Pancreas (tissue), 10 donors: ENCODE data around the gene ZCCHC10. TPM values are rescaled to one million over a fixed set of nuclear protein-coding genes. Genes with fewer than 3 reads are reported as not detected.
"Not testable (repeated sequence)": the region's sequence is repeated elsewhere in the genome, so short reads cannot be mapped to it uniquely, and the experiment has no call there.

Source experiments
- ATAC-seq, 4 donors: fragments of 200-7000 bp; cut with Tn5 transposase; one replicate each; pipeline versions ENCODE4 v1.8.0 to v1.9.1; 2020; ENCODE audit warnings: mild to moderate bottlenecking in 4 of 4, moderate library complexity in 4 of 4
- DNase-seq, 6 donors: peaks; one replicate each; pipeline ENCODE4 v3.0.0-alpha.2; 2020
- FAIRE-seq: peaks from 2 replicates; lab custom pipeline; 2012; peaks lifted over from hg19 to GRCh38; lab: Jason Lieb, UNC
- H3K27ac ChIP-seq, 4 donors: fragments of 200-600 bp; sonication (generic); 1 replicate in 3 of 4; 2 replicates in 1 of 4; pipeline versions ENCODE4 v1.5.0 to v1.8.0; 2020
- H3K27me3 ChIP-seq, 4 donors: fragments of 200-600 bp; one replicate each; pipeline ENCODE4 v1.8.0; 2021
- H3K36me3 ChIP-seq, 3 donors: fragments of 200-600 bp; sonication (generic) in 1 of 3; one replicate each; pipeline versions ENCODE4 v1.5.0 to v1.8.0; 2020 to 2021
- H3K4me1 ChIP-seq, 3 donors: fragments of 200-600 bp; one replicate each; pipeline ENCODE4 v1.8.0; 2021
- H3K4me3 ChIP-seq, 4 donors: fragments of 200-600 bp; sonication (generic) in 2 of 4; one replicate each; pipeline versions ENCODE4 v1.5.0 to v1.8.0; 2020 to 2021
- H3K9me3 ChIP-seq, 4 donors: fragments of 200-600 bp; one replicate each; pipeline ENCODE4 v1.8.0; 2021
- WGBS, 2 donors: extraction: QIAGEN DNeasy Blood & Tissue Kit; methylation state at CpG; one replicate each; pipeline ENCODE4 v1.1.7; 2013; 5-methylcytosine and 5-hydroxymethylcytosine counted together
- intact Hi-C, 3 donors: fragments of 100-400 bp; cut with DNase I; formaldehyde crosslinking; loops; one replicate each; pipeline versions ENCODE4 v1.11.1 to v1.14.2; 2022
- polyA plus RNA-seq, 2 donors: library from polyadenylated mRNA; stranded (reverse); fragments of 200-250 nt; gene quantifications; one replicate each; pipeline ENCODE4 v1.2.3, GENCODE V29; 2013
- total RNA-seq, 6 donors: library from RNA; stranded (reverse); fragmentation: NEBNext Ultra II Directional in 4 of 6; extraction: Animal tissue kit (Norgen Biotek cat#: 25700) in 4 of 6; gene quantifications; one replicate each; pipeline versions ENCODE4 v1.2.1 to v1.2.4, GENCODE V29; 2021 to 2023
- TF ChIP-seq, protein P1 (sequence below), 4 donors: fragments of 200-600 bp; sonication (generic) in 3 of 4; IDR thresholded peaks; one replicate each; pipeline versions ENCODE4 v1.5.0 to v1.8.0; 2021; ENCODE audit warnings: antibody characterized with exemption in 4 of 4
- donor health status: healthy with polysubstance abuse.
- donor health status: DM: no; HTN: no; CAD: no; lungs with moderate emphysema.
- donor health status: DM: no; HTN: no; CAD: no.
- donor health status: control.
- donor health status: control.
- donor health status: Bipolar disorder and iron deficiency.
- donor health status: DM: yes; HTN: yes; CAD: no.
- donor health status: DM: no; HTN: no; CAD: no.
- donor health status: DM: no; HTN: no; CAD: no.
- donor health status: DM: yes; HTN: yes; CAD: no.

ZCCHC10 gene
- total and polyA plus RNA-seq, 8 donors = 4.8 to 13.3 (median 9.1) TPM

DNA sequence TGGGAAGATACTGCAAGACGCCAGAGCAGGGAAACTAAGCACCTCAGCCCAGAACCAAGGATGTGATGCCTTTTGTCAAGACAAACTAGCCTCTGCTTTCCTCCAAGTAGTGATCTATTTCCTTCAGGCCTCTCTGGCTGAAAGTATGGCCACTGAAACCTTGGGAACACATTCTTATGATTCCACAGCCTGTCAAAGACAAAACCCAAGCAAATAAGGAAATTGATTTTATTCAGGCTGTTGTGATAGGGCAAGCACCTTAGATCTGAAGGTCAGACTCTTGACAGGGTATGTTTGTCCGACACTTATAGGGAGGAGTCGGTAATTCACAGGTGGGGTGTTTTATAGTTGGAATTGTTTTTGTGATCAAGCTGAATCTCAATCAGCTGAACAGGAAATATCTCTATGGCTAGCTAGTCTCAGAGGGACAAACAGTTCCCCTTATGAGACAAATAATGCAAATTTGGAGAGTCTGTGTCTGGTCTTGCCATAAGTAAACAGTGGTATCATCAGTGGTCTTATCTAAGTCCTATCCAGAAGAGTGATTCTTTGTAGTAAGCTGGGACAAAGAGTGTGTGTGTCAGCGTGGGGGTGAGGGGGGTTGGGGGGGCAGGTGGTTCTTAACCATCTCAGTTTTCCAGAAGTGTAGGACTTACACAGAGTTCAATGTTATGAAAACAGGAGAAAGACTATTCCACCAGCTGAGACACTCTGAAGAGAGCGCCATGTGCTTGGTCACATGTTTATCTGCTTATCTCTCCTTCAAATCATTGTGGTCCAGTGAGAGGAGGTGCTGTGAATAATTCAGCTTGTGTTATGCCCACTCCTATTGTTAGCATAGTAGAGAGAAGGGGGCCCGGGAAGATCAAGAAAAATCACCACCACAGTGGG, 6.7 kb upstream of the ZCCHC10 start:
- TF ChIP-seq, protein P1, sequence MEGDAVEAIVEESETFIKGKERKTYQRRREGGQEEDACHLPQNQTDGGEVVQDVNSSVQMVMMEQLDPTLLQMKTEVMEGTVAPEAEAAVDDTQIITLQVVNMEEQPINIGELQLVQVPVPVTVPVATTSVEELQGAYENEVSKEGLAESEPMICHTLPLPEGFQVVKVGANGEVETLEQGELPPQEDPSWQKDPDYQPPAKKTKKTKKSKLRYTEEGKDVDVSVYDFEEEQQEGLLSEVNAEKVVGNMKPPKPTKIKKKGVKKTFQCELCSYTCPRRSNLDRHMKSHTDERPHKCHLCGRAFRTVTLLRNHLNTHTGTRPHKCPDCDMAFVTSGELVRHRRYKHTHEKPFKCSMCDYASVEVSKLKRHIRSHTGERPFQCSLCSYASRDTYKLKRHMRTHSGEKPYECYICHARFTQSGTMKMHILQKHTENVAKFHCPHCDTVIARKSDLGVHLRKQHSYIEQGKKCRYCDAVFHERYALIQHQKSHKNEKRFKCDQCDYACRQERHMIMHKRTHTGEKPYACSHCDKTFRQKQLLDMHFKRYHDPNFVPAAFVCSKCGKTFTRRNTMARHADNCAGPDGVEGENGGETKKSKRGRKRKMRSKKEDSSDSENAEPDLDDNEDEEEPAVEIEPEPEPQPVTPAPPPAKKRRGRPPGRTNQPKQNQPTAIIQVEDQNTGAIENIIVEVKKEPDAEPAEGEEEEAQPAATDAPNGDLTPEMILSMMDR (IDR thresholded peaks at IDR 0.05) = no peak
- ATAC-seq (peak; percentile 66 to 78 (median 72)), FAIRE-seq (no peak), DNase-seq (no peak)
- intact Hi-C loops = no loop called here
- 35 to 37% methylated on average over 6 of the region's 6 CpGs for WGBS, 2 donors
- peak overlapping the region in 2 of 4 donors; percentile 34 to 67 for H3K27ac ChIP-seq
- H3K36me3 ChIP-seq = no peaks in the 10 kb centered on the region
- peaks cover 5 to 11% (median 7%) of the 10 kb centered on the region in 3 donors for H3K4me1 ChIP-seq
- no peaks in the 10 kb centered on the region for H3K9me3 ChIP-seq
- H3K27me3 ChIP-seq = no peaks in the 10 kb centered on the region
- no peak overlapping the region for H3K4me3 ChIP-seq

DNA sequence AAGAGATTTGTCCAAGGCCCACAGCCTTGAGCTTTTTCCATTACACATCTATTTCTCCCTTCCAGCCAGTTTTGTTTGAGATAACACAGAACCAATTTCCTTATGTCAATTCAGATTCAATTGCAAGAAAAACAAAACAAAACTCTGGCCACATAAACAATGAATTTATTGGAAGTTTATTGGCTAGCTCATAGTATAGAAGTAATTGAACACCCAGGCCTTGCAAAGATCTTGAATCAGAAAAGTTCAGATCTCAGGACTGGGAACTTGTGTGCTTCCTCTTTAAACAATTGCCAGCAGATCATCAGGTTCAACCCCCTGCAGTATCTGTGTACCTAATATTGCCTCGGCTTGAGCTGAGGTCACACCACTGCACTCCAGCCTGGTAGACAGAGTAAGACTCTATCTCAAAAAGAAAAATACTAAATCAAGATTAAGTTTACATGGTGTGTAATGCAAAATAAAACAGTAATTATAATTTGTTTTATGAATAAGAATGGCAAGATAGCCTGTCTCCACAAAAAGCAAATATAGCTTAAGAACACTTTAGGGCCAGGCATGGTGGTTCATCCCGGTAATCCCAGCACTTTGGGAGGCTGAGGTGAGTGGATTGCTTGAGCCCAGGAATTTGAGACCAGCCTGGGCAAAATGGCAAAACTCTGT, 4.1 kb upstream of the ZCCHC10 start:
- ATAC-seq (peak in 1 of 4 donors; percentile 13), FAIRE-seq (no peak), DNase-seq (no peak)
- Histone ChIP-seq H3K4me1 (peaks cover 7 to 13% (median 8%) of the 10 kb centered on the region in 3 donors), H3K36me3 (no peaks in the 10 kb centered on the region), H3K27me3 (no peaks in the 10 kb centered on the region), H3K9me3 (no peaks in the 10 kb centered on the region), H3K27ac (peak overlapping the region in 2 of 4 donors; percentile 9 to 46), H3K4me3 (no peak overlapping the region)
- TF ChIP-seq, protein P1 (IDR thresholded peaks at IDR 0.05) = no peak
- intact Hi-C loops = no loop called here
- WGBS, 2 donors = 30 to 51% methylated on average over 2 of the region's 2 CpGs

DNA sequence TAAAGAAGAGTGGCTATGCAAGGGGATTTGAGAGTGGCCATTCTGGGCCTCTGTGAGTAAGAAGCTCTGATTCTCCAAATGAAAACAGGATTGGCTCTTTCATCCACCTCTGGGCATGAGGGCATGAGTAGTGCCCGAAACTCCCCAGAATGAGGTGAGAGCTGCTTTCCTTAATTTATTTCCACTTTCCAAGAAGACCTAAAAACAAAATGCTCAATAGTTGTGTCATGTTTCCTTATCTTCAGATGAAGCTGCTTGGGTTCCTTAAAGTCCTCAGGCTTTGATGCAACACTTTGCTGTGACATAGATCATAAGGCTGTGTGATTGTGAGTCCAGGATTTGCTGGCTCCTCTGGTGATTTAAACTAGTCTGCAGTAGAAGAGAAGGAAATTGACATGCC, 3.1 kb upstream of the ZCCHC10 start:
- intact Hi-C loops = no loop called here
- TF ChIP-seq, protein P1 (IDR thresholded peaks at IDR 0.05) = no peak
- peaks cover 7 to 18% (median 8%) of the 10 kb centered on the region in 3 donors for H3K4me1 ChIP-seq
- DNase-seq (no peak), FAIRE-seq (no peak), ATAC-seq (no peak)
- WGBS, 2 donors = 91 to 93% methylated on average over 1 of the region's 1 CpG
- H3K9me3 ChIP-seq = no peaks in the 10 kb centered on the region
- H3K4me3 ChIP-seq = no peak overlapping the region
- peak overlapping the region in 1 of 4 donors; percentile 9 for H3K27ac ChIP-seq
- H3K36me3 ChIP-seq = no peaks in the 10 kb centered on the region
- no peaks in the 10 kb centered on the region for H3K27me3 ChIP-seq

DNA sequence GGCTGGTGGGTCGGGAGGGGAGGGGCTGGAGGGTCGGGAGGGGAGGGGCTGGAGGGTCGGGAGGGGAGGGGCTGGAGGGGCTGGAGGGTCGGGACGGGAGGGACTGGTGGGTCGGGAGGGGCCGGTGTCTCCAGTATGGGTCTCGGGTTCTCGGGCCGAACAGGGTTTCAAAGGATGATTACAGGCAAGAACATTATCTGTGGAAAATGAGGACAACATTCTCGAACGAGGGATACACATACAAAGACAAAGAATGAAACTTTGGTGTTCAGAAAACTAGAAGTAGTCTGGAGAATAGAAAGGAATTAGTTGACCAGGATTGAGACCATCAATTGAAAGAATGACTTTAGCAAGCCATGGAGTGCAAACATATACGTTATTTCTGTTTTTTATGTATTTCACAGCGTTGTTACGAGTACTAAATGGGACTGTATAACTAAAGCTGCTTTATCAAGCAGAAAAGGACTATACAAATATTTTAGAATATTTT, 360 bp upstream of the ZCCHC10 start:
- intact Hi-C loops = no loop called here
- H3K36me3 ChIP-seq = no peaks in the 10 kb centered on the region
- 6% methylated on average over 15 of the region's 15 CpGs for WGBS, 2 donors
- H3K4me3 ChIP-seq = peak overlapping the region in 3 of 4 donors; percentile 67 to 79 (median 69)
- no peaks in the 10 kb centered on the region for H3K9me3 ChIP-seq
- no peak for FAIRE-seq
- no peak for DNase-seq
- TF ChIP-seq, protein P1 (IDR thresholded peaks at IDR 0.05) = no peak
- ATAC-seq = peak in 1 of 4 donors; percentile 25
- H3K27me3 ChIP-seq = no peaks in the 10 kb centered on the region
- peaks cover 2 to 15% (median 8%) of the 10 kb centered on the region in 3 donors for H3K4me1 ChIP-seq
- peak overlapping the region in 3 of 4 donors; percentile 1 to 33 (median 18) for H3K27ac ChIP-seq

DNA sequence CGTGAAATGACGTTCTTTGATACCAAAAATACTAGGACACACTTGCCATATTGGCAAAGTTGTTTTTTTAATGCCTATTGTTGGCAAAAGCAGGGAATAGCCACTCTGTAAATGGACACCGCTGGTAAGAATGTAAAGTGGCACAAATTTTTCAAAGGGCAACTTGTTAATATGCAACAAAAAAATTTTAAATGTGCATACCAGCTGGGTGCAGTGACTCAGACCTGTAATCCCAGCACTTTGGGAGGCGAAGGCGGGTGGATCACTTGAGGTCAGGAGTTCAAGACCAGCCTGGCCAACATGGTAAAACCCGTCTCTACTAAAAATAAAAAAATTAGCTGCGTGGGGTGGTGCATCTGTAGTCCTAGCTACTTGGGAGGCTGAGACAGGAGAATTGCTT, 6.9 kb downstream of the ZCCHC10 start:
- H3K36me3 ChIP-seq, H3K4me3 ChIP-seq, DNase-seq, H3K4me1 ChIP-seq, ATAC-seq, H3K27ac ChIP-seq, intact Hi-C loops, H3K27me3 ChIP-seq, H3K9me3 ChIP-seq, FAIRE-seq: not testable (repeated sequence)
- 93 to 96% methylated on average over 7 of the region's 7 CpGs for WGBS, 2 donors
